ENCODE results near the gene GNL3L.

- TF ChIP-seq ZNF175 (tag by site-specific recombination; IDR thresholded peaks at IDR 0.05), result no peak
- TF ChIP-seq, protein P1, sequence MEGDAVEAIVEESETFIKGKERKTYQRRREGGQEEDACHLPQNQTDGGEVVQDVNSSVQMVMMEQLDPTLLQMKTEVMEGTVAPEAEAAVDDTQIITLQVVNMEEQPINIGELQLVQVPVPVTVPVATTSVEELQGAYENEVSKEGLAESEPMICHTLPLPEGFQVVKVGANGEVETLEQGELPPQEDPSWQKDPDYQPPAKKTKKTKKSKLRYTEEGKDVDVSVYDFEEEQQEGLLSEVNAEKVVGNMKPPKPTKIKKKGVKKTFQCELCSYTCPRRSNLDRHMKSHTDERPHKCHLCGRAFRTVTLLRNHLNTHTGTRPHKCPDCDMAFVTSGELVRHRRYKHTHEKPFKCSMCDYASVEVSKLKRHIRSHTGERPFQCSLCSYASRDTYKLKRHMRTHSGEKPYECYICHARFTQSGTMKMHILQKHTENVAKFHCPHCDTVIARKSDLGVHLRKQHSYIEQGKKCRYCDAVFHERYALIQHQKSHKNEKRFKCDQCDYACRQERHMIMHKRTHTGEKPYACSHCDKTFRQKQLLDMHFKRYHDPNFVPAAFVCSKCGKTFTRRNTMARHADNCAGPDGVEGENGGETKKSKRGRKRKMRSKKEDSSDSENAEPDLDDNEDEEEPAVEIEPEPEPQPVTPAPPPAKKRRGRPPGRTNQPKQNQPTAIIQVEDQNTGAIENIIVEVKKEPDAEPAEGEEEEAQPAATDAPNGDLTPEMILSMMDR (tag by site-specific recombination; IDR thresholded peaks at IDR 0.05), result no peak
- no peak for TF ChIP-seq ZNF544 (tag by site-specific recombination; IDR thresholded peaks at IDR 0.05)
- TF ChIP-seq ZNF366 (tag by site-specific recombination; conservative IDR thresholded peaks at IDR 0.05), result no peak
- no peak for TF ChIP-seq ZSCAN16 (tag by site-specific recombination; IDR thresholded peaks at IDR 0.05)
Observed at GRCh38 chrX:54550821-54551220, 20.8 kb downstream of the GNL3L start.
